GM18951 (cell line): ENCODE results near the gene WDR4.
"Not testable (repeated sequence)": the region's sequence is repeated elsewhere in the genome, so short reads cannot be mapped to it uniquely, and the experiment has no call there.

Experiments used
- POLR2A ChIP-seq: IDR thresholded peaks from 4 replicates; pipeline ENCODE4 v1.6.1; 2011; ENCODE audit warnings: mild to moderate bottlenecking; ENCODE audit not compliant: insufficient read length, insufficient read depth; ENCODE audit errors: extremely low read depth
- in situ Hi-C: fragments of 300-500 bp; cut with MboI; formaldehyde crosslinking; loops from one replicate; pipeline ENCODE4 v1.12.0; 2022; ENCODE audit warnings: low sequenced_read_pairs, mixed read lengths, inconsistent platforms; ENCODE audit not compliant: unreplicated experiment

Gene WDR4

DNA sequence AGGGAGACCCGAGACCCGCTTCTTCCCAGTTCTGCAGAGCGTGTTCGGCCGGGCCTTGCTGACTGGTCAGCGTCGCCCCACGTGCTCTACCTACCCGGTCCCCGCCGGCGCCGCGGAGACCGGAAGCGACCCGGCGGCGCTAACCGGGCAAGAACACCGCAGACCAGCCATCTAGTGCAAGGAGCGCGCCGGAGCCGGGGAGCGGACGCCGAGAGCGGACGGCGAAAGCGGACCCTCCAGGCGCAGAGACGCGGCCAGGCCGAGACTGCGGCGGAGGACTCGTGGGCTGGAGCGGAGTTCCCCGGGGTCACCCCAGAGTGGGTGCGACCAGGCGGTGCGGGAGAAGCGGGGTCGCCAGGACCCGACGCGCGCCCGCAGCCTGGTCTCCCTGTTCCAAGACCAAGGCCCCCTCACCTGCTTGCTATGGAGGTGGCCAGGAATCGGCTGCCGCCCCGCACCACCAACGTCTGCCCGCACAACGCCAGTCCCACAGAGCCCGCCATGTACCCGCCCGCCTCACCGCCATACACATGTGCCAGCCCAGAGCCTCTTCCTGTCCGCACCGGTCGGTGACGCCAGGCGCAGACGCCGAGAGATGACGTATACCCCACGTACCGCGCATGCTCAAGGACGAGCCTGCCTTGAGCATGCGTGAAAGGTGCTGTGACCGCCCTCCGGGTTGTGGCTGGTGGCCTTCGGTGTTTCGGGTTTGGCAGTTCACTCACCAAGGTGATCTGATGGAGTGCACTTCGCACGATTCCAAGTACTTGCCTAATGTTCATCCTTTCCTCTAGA is at the start of gene WDR4:
WDR4 (minus strand) TSS at position 547 of the 795 bp plus-strand sequence; CDS start at position 503, 44 bp downstream.
- in situ Hi-C loops: no loop called here

GRCh38 chr21:42927474-42928200 is 48.3 kb upstream of the WDR4 start:
- in situ Hi-C loops: not testable (repeated sequence)

More for the DNA sequence above, at the start of gene WDR4:
- peak; percentile 96 for TF ChIP-seq POLR2A

GRCh38 chr21:42925114-42925926 is 46.0 kb upstream of the WDR4 start, which contains the start of gene ERVH48-1:
Gene ERVH48-1 (minus strand): TSS chr21:42925630. CDS start chr21:42919006, 6,624 bp downstream.
- no peak for TF ChIP-seq POLR2A
- in situ Hi-C loops: no loop called here

DNA sequence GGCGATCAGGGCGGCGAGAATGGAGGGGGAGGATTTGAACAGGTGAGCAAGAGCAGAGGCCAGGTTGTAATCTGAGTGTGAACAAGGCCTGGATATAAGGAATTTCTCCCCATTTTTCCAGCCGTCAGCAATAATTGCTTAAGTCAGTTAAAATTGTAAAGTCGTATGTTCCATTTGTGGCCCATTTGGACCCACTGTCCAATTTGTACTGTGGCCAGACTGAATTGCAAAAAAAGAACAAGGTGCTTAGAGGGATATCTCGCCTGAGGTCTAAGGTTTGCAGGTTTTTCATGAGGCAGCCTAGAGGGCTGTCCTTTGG is 45.1 kb upstream of the WDR4 start:
- in situ Hi-C loops: no loop called here
- no peak for TF ChIP-seq POLR2A

DNA sequence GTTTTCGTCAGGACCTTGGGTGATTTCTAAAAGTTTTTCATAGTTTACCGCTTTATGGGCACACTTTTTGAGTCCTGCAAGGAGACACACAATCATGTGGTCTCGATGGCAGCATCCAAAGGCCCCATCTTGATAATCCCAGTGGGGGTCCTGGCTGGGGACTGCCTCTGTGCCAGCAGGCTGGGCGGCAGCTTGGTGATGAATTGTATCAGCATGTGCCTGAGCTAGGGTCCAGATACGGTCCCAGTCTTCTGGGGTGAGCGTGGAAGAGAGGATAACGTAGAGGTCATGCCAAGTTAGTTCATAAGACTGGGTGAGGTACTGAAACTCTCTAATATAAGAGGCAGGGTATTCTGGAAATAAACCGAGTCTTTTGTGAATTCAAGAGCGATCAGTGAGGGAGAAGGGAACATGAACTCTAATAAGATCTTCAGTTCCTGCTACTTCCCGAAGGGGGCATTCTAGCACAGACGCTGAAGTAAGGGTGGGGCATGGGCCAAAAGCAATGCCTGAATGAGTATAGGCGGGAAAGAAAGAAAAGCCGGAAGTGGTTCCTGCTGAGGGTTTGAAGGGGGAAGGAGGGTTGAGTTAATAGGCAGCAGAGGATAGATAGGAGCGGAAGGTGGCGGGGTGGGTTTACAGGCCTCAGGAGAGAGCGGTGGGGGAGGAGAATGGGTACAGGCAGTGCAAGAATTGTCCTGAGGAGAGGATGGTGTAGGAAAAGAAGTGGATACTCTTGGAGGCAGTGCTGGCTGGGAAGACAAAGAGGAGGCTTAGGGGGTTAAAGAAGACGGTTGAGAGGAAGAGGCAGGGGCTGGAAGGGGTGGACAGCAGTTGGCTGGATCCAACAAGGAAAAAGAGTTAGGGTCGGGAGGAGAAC is 44.5 kb upstream of the WDR4 start:
- TF ChIP-seq POLR2A: peak; percentile 46
- in situ Hi-C loops: no loop called here

GRCh38 chr21:42922918-42923317 is 43.6 kb upstream of the WDR4 start:
- no peak for TF ChIP-seq POLR2A
- in situ Hi-C loops: no loop called here

DNA sequence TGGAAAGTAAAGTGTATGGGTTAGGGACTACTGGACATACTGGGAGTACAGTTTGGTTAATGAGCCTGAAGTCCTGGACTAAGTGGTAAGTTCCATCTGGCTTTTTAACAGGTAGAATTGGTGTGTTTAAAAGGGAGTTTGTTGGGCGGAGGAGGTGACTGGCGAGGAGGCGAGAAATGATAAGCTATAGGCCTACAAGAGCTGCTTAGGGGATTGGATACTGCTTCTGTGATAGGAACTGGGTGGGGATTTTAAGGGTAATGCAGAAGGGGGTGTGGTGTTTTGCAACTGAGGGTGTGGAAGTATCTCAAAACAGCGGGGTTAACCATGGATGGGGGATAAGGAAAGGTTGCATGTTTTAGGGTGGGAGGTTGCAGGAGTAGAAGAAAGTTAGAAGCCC is 42.6 kb upstream of the WDR4 start:
- TF ChIP-seq POLR2A: no peak
- in situ Hi-C loops: no loop called here

GRCh38 chr21:42918291-42918690 is 39.0 kb upstream of the WDR4 start:
- in situ Hi-C loops: no loop called here
- no peak for TF ChIP-seq POLR2A

DNA sequence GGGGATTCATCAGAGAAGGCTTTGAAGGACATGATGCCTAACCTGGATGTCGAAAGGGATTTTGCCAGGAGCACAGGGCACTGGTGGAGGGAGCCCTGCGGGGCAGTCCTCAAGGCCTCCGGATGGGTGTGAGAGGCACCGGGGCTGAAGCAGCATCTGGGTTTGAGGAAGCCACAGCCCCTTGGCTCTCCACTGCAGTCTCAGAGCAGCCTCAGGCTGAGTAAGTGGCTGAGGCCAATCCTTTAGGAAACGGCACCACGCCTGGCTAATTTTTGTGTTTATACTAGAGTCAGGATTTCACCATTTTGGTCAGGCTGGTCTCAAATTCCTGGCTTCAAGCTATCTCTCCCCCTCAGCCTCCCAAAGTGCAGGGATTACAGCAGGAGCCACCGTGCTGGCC is 34.1 kb upstream of the WDR4 start:
- no peak for TF ChIP-seq POLR2A
- in situ Hi-C loops: no loop called here

- in situ Hi-C loops: not testable (repeated sequence)
These were observed 32.6 kb upstream of the WDR4 start for GRCh38 chr21:42911920-42912319.

DNA sequence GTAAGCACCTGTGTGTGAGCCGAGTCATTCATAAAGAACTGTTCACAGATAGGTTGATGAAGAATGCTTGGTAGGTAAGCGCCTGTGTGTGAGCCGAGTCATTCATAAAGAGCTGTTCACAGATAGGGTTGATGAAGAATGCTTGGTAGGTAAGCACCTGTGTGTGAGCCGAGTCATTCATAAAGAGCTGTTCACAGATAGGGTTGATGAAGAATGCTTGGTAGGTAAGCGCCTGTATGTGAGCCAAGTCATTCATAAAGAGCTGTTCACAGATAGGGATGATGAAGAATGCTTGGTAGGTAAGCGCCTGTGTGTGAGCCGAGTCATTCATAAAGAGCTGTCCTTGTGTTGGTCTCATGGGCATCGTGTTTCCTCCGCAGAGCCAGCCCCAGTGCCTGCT is 29.1 kb upstream of the WDR4 start:
- in situ Hi-C loops: not testable (repeated sequence)

DNA sequence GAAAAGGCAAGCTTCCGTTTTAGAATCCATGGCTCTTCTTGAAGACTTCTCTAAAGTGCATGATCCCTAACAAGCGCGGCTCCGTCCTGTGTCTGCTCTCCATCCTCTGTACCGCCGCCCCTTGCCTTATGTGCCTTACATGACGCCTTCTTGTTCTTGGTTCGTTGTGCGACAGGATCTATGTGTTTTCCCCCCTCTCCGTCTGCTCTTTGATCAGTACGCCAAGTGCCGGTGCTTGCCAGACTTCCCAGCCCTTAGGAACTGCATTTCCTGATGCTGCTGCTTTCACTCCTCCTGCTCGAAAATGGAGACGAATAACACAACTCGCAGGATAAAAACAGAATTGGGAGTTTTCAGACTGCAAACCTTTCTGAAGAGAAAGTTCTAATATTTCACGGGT is 26.9 kb upstream of the WDR4 start:
- in situ Hi-C loops: no loop called here
- no peak for TF ChIP-seq POLR2A

DNA sequence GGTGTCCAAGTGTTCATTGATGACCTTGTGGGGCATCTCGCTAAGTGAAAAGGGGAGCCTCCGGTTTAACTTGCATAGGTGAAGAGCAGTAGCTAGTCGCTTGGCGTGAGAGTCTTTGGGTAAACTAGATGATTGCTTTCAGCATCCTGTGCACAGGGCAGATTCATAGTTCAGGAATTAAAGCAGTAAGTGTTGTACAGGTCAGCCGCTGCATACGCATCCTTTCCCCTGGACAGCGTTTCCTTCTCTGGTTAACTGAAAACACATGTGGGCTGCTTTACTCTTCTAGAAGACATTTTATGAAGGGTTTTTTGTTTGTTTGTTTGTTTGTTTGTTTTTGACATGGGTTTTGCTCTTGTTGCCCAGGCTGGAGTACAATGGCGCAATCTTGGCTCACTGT is 25.9 kb upstream of the WDR4 start:
- TF ChIP-seq POLR2A: no peak
- in situ Hi-C loops: no loop called here

DNA sequence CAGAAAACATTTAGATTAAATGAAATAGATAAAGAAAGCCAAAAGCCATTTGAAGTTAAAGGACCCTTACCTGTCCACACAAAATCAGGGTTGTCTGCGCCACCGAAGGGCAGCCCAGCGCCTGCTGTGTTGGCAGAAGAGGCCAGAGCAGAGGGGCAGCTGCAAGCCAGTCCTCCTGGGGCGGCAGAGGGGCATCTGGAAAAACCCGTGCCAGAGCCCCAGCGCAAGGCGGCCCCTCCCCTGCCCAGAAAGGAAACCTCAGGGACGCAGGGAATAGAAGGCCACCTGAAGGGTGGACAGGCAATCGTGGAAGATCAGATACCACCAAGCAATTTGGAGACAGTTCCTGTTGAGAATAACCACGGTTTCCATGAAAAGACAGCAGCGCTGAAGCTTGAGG is 24.5 kb upstream of the WDR4 start:
- in situ Hi-C loops: no loop called here
- no peak for TF ChIP-seq POLR2A
